ENCODE data around the gene CREB5. TPM values are rescaled to one million over a fixed set of nuclear protein-coding genes. Genes with fewer than 3 reads are reported as not detected.
A peak's percentile ranks its signal among the peaks of the same experiment; 100 is the strongest.

CREB5 gene
- total RNA-seq, 1 experiment from 2014 or later, result 0.49 TPM

DNA sequence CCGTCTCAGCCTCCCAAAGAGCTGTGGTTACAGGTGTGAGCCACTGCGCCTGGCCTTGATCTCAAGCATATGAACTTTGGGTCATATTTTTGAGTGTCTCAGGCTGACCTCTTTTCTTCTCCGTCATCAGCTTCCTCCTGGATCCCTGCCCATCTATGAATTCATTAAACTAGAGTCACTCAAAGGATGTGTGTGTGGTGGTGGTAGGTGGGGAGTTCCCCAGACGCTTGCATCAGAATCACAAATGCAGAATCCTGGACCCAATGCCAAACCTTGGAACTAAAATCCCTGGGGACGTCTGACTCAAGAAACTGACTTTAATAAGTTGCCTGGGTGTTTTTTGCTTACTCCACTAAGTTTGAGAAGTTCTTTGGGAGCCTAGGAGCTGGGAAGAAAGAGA lies 6.7 kb upstream of the CREB5 start:
- no peak for DNase-seq (ENCODE audit: low read depth, low spot score)
- H3K27me3 ChIP-seq (ENCODE audit: insufficient read depth, low read length), result peaks cover 4% of the 10 kb centered on the region; the same call in 1 of the 2 replicates
- no peaks in the 10 kb centered on the region for H3K79me2 ChIP-seq (ENCODE audit: insufficient read depth, low read length)
- H3K9ac ChIP-seq (ENCODE audit: low read length), result no peak overlapping the region
- no TSS peak for BruUV-seq (replicated peaks)
- H3K27ac ChIP-seq (ENCODE audit: low read depth, low read length), result no peak overlapping the region
- no peak overlapping the region for H3K4me3 ChIP-seq (replicated peaks in 1 of 2; ENCODE audit: low read depth in 1 of 2, low read length in 2 of 2)
- no peaks in the 10 kb centered on the region for H3K36me3 ChIP-seq (ENCODE audit: control insufficient read depth in 1 of 2, insufficient read depth in 2 of 2, low read length in 2 of 2)
- no peaks in the 10 kb centered on the region for H3K9me3 ChIP-seq (ENCODE audit: control insufficient read depth in 1 of 2, insufficient read depth in 1 of 2, low read depth in 1 of 2, low read length in 2 of 2)
- CTCF ChIA-PET, result no interaction called here
- H3K9me2 ChIP-seq (ENCODE audit: insufficient read depth), result no peaks in the 10 kb centered on the region
- RAD21 ChIA-PET (ENCODE audit: low non-redundant PET in 1 of 2, low total read pairs in 2 of 2, uncharacterized antibody in 2 of 2, unreplicated experiment in 2 of 2), result no interaction called here
- TF ChIP-seq RAD21 (IDR thresholded peaks at IDR 0.05; ENCODE audit: low read depth), result no peak
- TF ChIP-seq POLR2AphosphoS5 (IDR thresholded peaks at IDR 0.05; ENCODE audit: low read depth, low read length), result no peak
- no peak for TF ChIP-seq SP1 (IDR thresholded peaks at IDR 0.05; ENCODE audit: low read depth)
- no peak overlapping the region for H3K4me2 ChIP-seq (ENCODE audit: low read length)
- intact Hi-C loops (cut with micrococcal nuclease), result no loop called here
- H3K4me1 ChIP-seq (ENCODE audit: control insufficient read depth in 1 of 2, insufficient read depth in 2 of 2, low read length in 2 of 2), result peaks cover 5 to 11% of the 10 kb centered on the region in 2 experiments; a peak in 3 of 4 replicates
- ATAC-seq, result no peak
- no peaks in the 10 kb centered on the region for H4K20me1 ChIP-seq (ENCODE audit: insufficient read depth)
- no peak overlapping the region for H2AFZ ChIP-seq (ENCODE audit: low read depth, low read length, poor library complexity, severe bottlenecking)
- POLR2A ChIA-PET, result no interaction called here

DNA sequence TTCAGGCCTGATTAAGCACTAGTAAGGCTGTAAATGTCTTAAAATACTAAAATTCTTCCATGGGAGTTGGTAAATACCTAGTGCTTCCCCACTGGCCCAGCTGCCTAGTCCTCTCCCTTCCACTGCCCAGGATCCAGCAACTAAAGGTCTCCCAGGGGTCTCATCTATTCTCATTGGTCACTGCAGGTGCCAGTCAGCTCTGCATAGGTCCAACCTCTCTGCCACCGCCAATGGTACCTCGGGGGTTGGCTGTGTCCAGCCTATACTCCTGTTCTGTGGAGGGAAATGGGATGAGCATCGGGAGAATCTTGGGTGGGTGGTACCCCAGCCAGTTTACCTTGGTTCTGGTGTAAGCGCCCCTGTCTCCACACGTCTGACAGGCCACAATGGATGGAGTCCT lies 6.1 kb upstream of the CREB5 start:
- peak; percentile 33; the same call in 1 of the 2 replicates for ATAC-seq
- Histone ChIP-seq H2AFZ (ENCODE audit: low read depth, low read length, poor library complexity, severe bottlenecking) (no peak overlapping the region), H3K36me3 (ENCODE audit: control insufficient read depth in 1 of 2, insufficient read depth in 2 of 2, low read length in 2 of 2) (no peaks in the 10 kb centered on the region), H3K9me2 (ENCODE audit: insufficient read depth) (no peaks in the 10 kb centered on the region), H3K27me3 (ENCODE audit: insufficient read depth, low read length) (peaks cover 9% of the 10 kb centered on the region), H3K27ac (ENCODE audit: low read depth, low read length) (no peak overlapping the region), H3K4me3 (replicated peaks in 1 of 2; ENCODE audit: low read depth in 1 of 2, low read length in 2 of 2) (no peak overlapping the region), H3K79me2 (ENCODE audit: insufficient read depth, low read length) (no peaks in the 10 kb centered on the region), H3K4me1 (ENCODE audit: control insufficient read depth in 1 of 2, insufficient read depth in 2 of 2, low read length in 2 of 2) (peaks cover 5 to 11% of the 10 kb centered on the region in 2 experiments; a peak in 3 of 4 replicates), H3K9ac (ENCODE audit: low read length) (no peak overlapping the region), H4K20me1 (ENCODE audit: insufficient read depth) (no peaks in the 10 kb centered on the region), H3K4me2 (ENCODE audit: low read length) (no peak overlapping the region), H3K9me3 (ENCODE audit: control insufficient read depth in 1 of 2, insufficient read depth in 1 of 2, low read depth in 1 of 2, low read length in 2 of 2) (no peaks in the 10 kb centered on the region)
- no peak for DNase-seq (ENCODE audit: low read depth, low spot score)
- ChIA-PET CTCF (no interaction called here), POLR2A (no interaction called here), RAD21 (ENCODE audit: low non-redundant PET in 1 of 2, low total read pairs in 2 of 2, uncharacterized antibody in 2 of 2, unreplicated experiment in 2 of 2) (no interaction called here)
- no peak for TF ChIP-seq ZNF274 (IDR thresholded peaks at IDR 0.05; ENCODE audit: low read depth, low read length)
- TF ChIP-seq ELF1 (IDR thresholded peaks at IDR 0.05; ENCODE audit: borderline replicate concordance, low read depth), result no peak
- TF ChIP-seq EZH2phosphoT487 (IDR thresholded peaks at IDR 0.05; ENCODE audit: borderline replicate concordance), result no peak
- no peak for TF ChIP-seq EZH2 (IDR thresholded peaks at IDR 0.05)
- no peak for TF ChIP-seq JUND (IDR thresholded peaks at IDR 0.05)
- no peak for TF ChIP-seq ZFX (IDR thresholded peaks at IDR 0.05)
- TF ChIP-seq SRF (IDR thresholded peaks at IDR 0.05; ENCODE audit: low read depth), result no peak
- TF ChIP-seq, protein P1, sequence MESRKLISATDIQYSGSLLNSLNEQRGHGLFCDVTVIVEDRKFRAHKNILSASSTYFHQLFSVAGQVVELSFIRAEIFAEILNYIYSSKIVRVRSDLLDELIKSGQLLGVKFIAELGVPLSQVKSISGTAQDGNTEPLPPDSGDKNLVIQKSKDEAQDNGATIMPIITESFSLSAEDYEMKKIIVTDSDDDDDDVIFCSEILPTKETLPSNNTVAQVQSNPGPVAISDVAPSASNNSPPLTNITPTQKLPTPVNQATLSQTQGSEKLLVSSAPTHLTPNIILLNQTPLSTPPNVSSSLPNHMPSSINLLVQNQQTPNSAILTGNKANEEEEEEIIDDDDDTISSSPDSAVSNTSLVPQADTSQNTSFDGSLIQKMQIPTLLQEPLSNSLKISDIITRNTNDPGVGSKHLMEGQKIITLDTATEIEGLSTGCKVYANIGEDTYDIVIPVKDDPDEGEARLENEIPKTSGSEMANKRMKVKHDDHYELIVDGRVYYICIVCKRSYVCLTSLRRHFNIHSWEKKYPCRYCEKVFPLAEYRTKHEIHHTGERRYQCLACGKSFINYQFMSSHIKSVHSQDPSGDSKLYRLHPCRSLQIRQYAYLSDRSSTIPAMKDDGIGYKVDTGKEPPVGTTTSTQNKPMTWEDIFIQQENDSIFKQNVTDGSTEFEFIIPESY (IDR thresholded peaks at IDR 0.05; ENCODE audit: extremely low read depth, insufficient replicate concordance, low read length), result no peak
- TF ChIP-seq YY1 (IDR thresholded peaks at IDR 0.05; ENCODE audit: extremely low read depth, insufficient replicate concordance, low read depth, low read length), result no peak
- no peak for TF ChIP-seq EGR1 (IDR thresholded peaks at IDR 0.05; ENCODE audit: low read depth)
- TF ChIP-seq RAD21 (IDR thresholded peaks at IDR 0.05; ENCODE audit: low read depth), result no peak
- no peak for TF ChIP-seq CEBPB (IDR thresholded peaks at IDR 0.05; ENCODE audit: low read depth)
- no peak for TF ChIP-seq SP1 (IDR thresholded peaks at IDR 0.05; ENCODE audit: low read depth)
- no peak for TF ChIP-seq TCF7L2 (IDR thresholded peaks at IDR 0.05; ENCODE audit: borderline replicate concordance, extremely low read depth, insufficient read depth, insufficient read length)
- TF ChIP-seq, protein P2, sequence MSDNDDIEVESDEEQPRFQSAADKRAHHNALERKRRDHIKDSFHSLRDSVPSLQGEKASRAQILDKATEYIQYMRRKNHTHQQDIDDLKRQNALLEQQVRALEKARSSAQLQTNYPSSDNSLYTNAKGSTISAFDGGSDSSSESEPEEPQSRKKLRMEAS (IDR thresholded peaks at IDR 0.05), result no peak
- BruUV-seq (replicated peaks), result no TSS peak
- intact Hi-C loops (cut with micrococcal nuclease), result no loop called here
